Liver (tissue), 9 donors: ENCODE measurements around the gene ZFX. TPM values are rescaled to one million over a fixed set of nuclear protein-coding genes. Genes with fewer than 3 reads are reported as not detected.

ENCODE experiments used
- DNase-seq: peaks from one replicate; pipeline ENCODE4 v3.0.0-alpha.2; 2017; ENCODE audit warnings: low spot score
- H3K27ac ChIP-seq, 2 donors: one replicate each; pipeline ENCODE4 v1.7.0; 2013; ENCODE audit warnings: inconsistent platforms in 2 of 2, low read length in 2 of 2, control low read depth in 1 of 2, low read depth in 1 of 2, mild to moderate bottlenecking in 1 of 2
- H3K27me3 ChIP-seq, 4 donors: one replicate each; pipeline versions ENCODE4 v1.6.1 to v1.7.0; 2013; ENCODE audit warnings: low read length in 3 of 4, inconsistent platforms in 1 of 4, mild to moderate bottlenecking in 1 of 4, moderate library complexity in 1 of 4; ENCODE audit not compliant: control insufficient read depth in 4 of 4, insufficient read depth in 4 of 4
- H3K36me3 ChIP-seq, 4 donors: one replicate each; pipeline versions ENCODE4 v1.6.1 to v1.7.0; 2013; ENCODE audit warnings: low read length in 3 of 4, mild to moderate bottlenecking in 3 of 4, low read depth in 1 of 4, moderate library complexity in 1 of 4; ENCODE audit not compliant: control insufficient read depth in 4 of 4, insufficient read depth in 3 of 4
- H3K4me1 ChIP-seq, 4 donors: one replicate each; pipeline versions ENCODE4 v1.6.1 to v1.7.0; 2013; ENCODE audit warnings: low read length in 3 of 4, mild to moderate bottlenecking in 3 of 4, moderate library complexity in 1 of 4; ENCODE audit not compliant: control insufficient read depth in 4 of 4, insufficient read depth in 4 of 4
- H3K4me3 ChIP-seq, 3 donors: one replicate each; pipeline versions ENCODE4 v1.6.1 to v1.7.0; 2013; ENCODE audit warnings: low read length in 3 of 3, control low read depth in 1 of 3, low read depth in 1 of 3, mild to moderate bottlenecking in 1 of 3
- H3K9ac ChIP-seq, 2 donors: one replicate each; pipeline ENCODE4 v1.7.0; 2013; ENCODE audit warnings: low read length in 2 of 2, mild to moderate bottlenecking in 2 of 2, moderate library complexity in 2 of 2, control low read depth in 1 of 2, low read depth in 1 of 2
- H3K9me3 ChIP-seq, 4 donors: one replicate each; pipeline versions ENCODE4 v1.6.1 to v1.7.0; 2013; ENCODE audit warnings: low read length in 3 of 4; ENCODE audit not compliant: control insufficient read depth in 4 of 4
- ATF3 ChIP-seq: IDR thresholded peaks from 2 replicates; pipeline ENCODE4 v1.6.1; 2016; ENCODE audit warnings: antibody characterized with exemption
- CTCF ChIP-seq: fragments of 150-350 bp; IDR thresholded peaks from 2 replicates; pipeline ENCODE4 v1.5.1; 2017; ENCODE audit warnings: improper control_type of control experiment, low read depth, low read length; ENCODE audit not compliant: missing input control
- EGR1 ChIP-seq, 2 donors: IDR thresholded peaks; 2 replicates each; pipeline ENCODE4 v1.6.1; 2016 to 2018; ENCODE audit warnings: antibody characterized with exemption in 2 of 2, low read depth in 2 of 2
- FOXA1 ChIP-seq: IDR thresholded peaks from 2 replicates; pipeline ENCODE4 v1.6.1; 2016; ENCODE audit warnings: antibody characterized with exemption
- FOXA2 ChIP-seq: IDR thresholded peaks from 2 replicates; pipeline ENCODE4 v1.6.1; 2016; ENCODE audit warnings: antibody characterized with exemption
- GABPA ChIP-seq, 2 donors: IDR thresholded peaks in 1 of 2; conservative IDR thresholded peaks in 1 of 2; 2 replicates each; pipeline ENCODE4 v1.6.1; 2016; ENCODE audit warnings: antibody characterized with exemption in 2 of 2, mild to moderate bottlenecking in 1 of 2, moderate library complexity in 1 of 2
- JUND ChIP-seq, 2 donors: IDR thresholded peaks; 2 replicates each; pipeline ENCODE4 v1.6.1; 2016; ENCODE audit warnings: antibody characterized with exemption in 2 of 2
- NR2F2 ChIP-seq: IDR thresholded peaks from 2 replicates; pipeline ENCODE4 v1.6.1; 2016; ENCODE audit warnings: antibody characterized with exemption
- REST ChIP-seq: IDR thresholded peaks from 2 replicates; pipeline ENCODE4 v1.6.1; 2016; ENCODE audit warnings: antibody characterized with exemption, mild to moderate bottlenecking
- SP1 ChIP-seq: IDR thresholded peaks from 2 replicates; pipeline ENCODE4 v1.6.1; 2018; ENCODE audit warnings: antibody characterized with exemption, mild to moderate bottlenecking
- TAF1 ChIP-seq: conservative IDR thresholded peaks from 2 replicates; pipeline ENCODE4 v1.6.1; 2016; ENCODE audit warnings: antibody characterized with exemption, mild to moderate bottlenecking
- YY1 ChIP-seq: IDR thresholded peaks from 2 replicates; pipeline ENCODE4 v1.6.1; 2016; ENCODE audit warnings: antibody characterized with exemption, mild to moderate bottlenecking
- WGBS: extraction: QIAGEN DNeasy Blood & Tissue Kit; methylation state at CpG from one replicate; pipeline ENCODE4 v1.1.7; 2013; 5-methylcytosine and 5-hydroxymethylcytosine counted together
- polyA plus RNA-seq, 2 donors: library from polyadenylated mRNA; stranded (reverse) in 1 of 2; unstranded in 1 of 2; fragments of 200-250 nt in 1 of 2; fragments of >200 nt in 1 of 2; fragmentation: Nextera tagmentation in 1 of 2; extraction: Ambion mirVana in 1 of 2; gene quantifications; one replicate each; pipeline versions ENCODE4 v1.2.1 to v1.2.3, GENCODE V29; 2013 to 2015
- total RNA-seq, 2 donors: library from RNA; depleted of rRNA; stranded (reverse); fragments of >200 nt; gene quantifications; one replicate each; pipeline ENCODE4 v1.2.3, GENCODE V29; 2014
- TF ChIP-seq, protein P1 (sequence below): IDR thresholded peaks from 2 replicates; pipeline ENCODE4 v1.6.1; 2016; ENCODE audit warnings: antibody characterized with exemption
- donor health status: healthy.
- donor health status: healthy.
- donor health status: healthy.
- donor health status: healthy.
- donor health status: healthy.

ZFX gene
- total and polyA plus RNA-seq, 4 donors: 3.8 to 50.0 (median 19.0) TPM

- no peak overlapping the region for H3K9ac ChIP-seq
- H3K27ac ChIP-seq: no peak overlapping the region
- no peaks in the 10 kb centered on the region for H3K27me3 ChIP-seq
- H3K4me3 ChIP-seq: no peak overlapping the region
- H3K9me3 ChIP-seq: no peaks in the 10 kb centered on the region
- no peak for DNase-seq
- TF ChIP-seq FOXA2: no peak
- TF ChIP-seq TAF1: no peak
- TF ChIP-seq, protein P1, sequence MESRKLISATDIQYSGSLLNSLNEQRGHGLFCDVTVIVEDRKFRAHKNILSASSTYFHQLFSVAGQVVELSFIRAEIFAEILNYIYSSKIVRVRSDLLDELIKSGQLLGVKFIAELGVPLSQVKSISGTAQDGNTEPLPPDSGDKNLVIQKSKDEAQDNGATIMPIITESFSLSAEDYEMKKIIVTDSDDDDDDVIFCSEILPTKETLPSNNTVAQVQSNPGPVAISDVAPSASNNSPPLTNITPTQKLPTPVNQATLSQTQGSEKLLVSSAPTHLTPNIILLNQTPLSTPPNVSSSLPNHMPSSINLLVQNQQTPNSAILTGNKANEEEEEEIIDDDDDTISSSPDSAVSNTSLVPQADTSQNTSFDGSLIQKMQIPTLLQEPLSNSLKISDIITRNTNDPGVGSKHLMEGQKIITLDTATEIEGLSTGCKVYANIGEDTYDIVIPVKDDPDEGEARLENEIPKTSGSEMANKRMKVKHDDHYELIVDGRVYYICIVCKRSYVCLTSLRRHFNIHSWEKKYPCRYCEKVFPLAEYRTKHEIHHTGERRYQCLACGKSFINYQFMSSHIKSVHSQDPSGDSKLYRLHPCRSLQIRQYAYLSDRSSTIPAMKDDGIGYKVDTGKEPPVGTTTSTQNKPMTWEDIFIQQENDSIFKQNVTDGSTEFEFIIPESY: no peak
- no peak for TF ChIP-seq EGR1 (IDR thresholded peaks at IDR 0.05; ENCODE audit: low read depth in 2 of 2)
- TF ChIP-seq REST: no peak
- TF ChIP-seq FOXA1: no peak
- WGBS: 81% methylated on average over 8 of the region's 8 CpGs
- no peaks in the 10 kb centered on the region for H3K4me1 ChIP-seq
- no peaks in the 10 kb centered on the region for H3K36me3 ChIP-seq
Observed at GRCh38 chrX:24125028-24125612, 24.4 kb upstream of the ZFX start.

DNA sequence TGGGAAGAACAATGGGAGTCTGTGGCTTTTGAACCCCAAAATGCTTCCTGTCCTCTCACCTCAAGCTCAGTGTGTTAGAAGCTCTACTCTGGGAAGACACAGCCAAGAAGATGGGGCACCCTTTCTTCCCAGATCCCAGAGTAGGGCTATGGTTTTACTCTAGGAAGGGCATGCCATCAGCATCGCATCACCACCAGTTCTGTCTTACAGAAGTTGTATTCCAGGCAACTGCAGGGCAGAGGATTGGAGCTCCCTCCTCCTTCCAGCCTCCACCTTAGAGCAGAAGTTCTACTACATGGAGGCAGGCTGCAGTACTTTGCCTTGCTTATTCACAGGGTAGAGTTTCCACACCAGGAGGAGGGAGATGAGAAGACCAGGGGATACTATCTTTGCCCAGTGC is 18.1 kb upstream of the ZFX start:
- Histone ChIP-seq H3K9me3 (no peaks in the 10 kb centered on the region), H3K36me3 (no peaks in the 10 kb centered on the region), H3K4me3 (no peak overlapping the region), H3K27ac (no peak overlapping the region), H3K4me1 (no peaks in the 10 kb centered on the region), H3K27me3 (no peaks in the 10 kb centered on the region), H3K9ac (no peak overlapping the region)
- no peak for DNase-seq
- 100% methylated on average over 1 of the region's 1 CpG for WGBS
- TF ChIP-seq ATF3 (no peak), YY1 (no peak), SP1 (no peak), GABPA (IDR thresholded peaks at IDR 0.05 in 1 of 2, conservative IDR thresholded peaks at IDR 0.05 in 1 of 2) (no peak), EGR1 (IDR thresholded peaks at IDR 0.05; ENCODE audit: low read depth in 2 of 2) (no peak), FOXA2 (no peak), CTCF (no peak), TAF1 (no peak), NR2F2 (no peak), JUND (IDR thresholded peaks at IDR 0.05) (no peak)
- TF ChIP-seq, protein P1: no peak
